ENCODE results near the gene LEF1. TPM values are rescaled to one million over a fixed set of nuclear protein-coding genes. Genes with fewer than 3 reads are reported as not detected.

LEF1 gene
- total and polyA plus RNA-seq, 11 donors, result 0.08 to 3.0 (median 0.91) TPM; not detected in 1

- Histone ChIP-seq H3K4me1 (peaks cover 0 to 32% (median 5%) of the 10 kb centered on the region in 12 donors), H3K36me3 (peaks cover 0 to 41% (median 17%) of the 10 kb centered on the region in 9 donors), H3K4me3 (no peak overlapping the region), H3K27me3 (no peaks in the 10 kb centered on the region), H3K27ac (no peak overlapping the region), H3K9me3 (no peaks in the 10 kb centered on the region)
- intact Hi-C loops (cut with DNase I), result no loop called here
- ATAC-seq, result no peak
- WGBS, 4 donors, result 93 to 98% (median 97%) methylated on average over 2 of the region's 2 CpGs
- DNase-seq, result no peak
- TF ChIP-seq CTCF (IDR thresholded peaks at IDR 0.05) (no peak), POLR2A (IDR thresholded peaks at IDR 0.05) (no peak)
Observed at GRCh38 chr4:108010167-108010566, 158.6 kb downstream of the LEF1 start.

GRCh38 chr4:108008721-108009120 lies 160.0 kb downstream of the LEF1 start:
- Histone ChIP-seq H3K27ac (peak overlapping the region in 5 of 12 donors; percentile 2 to 40 (median 21)), H3K36me3 (peaks cover 0 to 29% (median 7%) of the 10 kb centered on the region in 9 donors), H3K27me3 (no peaks in the 10 kb centered on the region), H3K4me3 (no peak overlapping the region), H3K4me1 (peaks cover 0 to 42% (median 10%) of the 10 kb centered on the region in 12 donors), H3K9me3 (no peaks in the 10 kb centered on the region)
- intact Hi-C loops (cut with DNase I), result no loop called here
- peak in 3 of 4 donors; percentile 54 to 80 (median 64) for ATAC-seq
- TF ChIP-seq POLR2A (IDR thresholded peaks at IDR 0.05) (no peak), CTCF (IDR thresholded peaks at IDR 0.05) (no peak)
- 59 to 80% (median 68%) methylated on average over 2 of the region's 2 CpGs for WGBS, 4 donors
- no peak for DNase-seq

GRCh38 chr4:108007984-108008383 lies 160.7 kb downstream of the LEF1 start:
- Histone ChIP-seq H3K9me3 (no peaks in the 10 kb centered on the region), H3K36me3 (peaks cover 0 to 29% (median 7%) of the 10 kb centered on the region in 9 donors), H3K27me3 (no peaks in the 10 kb centered on the region), H3K27ac (peak overlapping the region in 1 of 12 donors; percentile 21), H3K4me1 (peaks cover 0 to 43% (median 13%) of the 10 kb centered on the region in 12 donors), H3K4me3 (no peak overlapping the region)
- no peak for ATAC-seq
- DNase-seq, result no peak
- TF ChIP-seq POLR2A (IDR thresholded peaks at IDR 0.05) (no peak), CTCF (IDR thresholded peaks at IDR 0.05) (no peak)
- intact Hi-C loops (cut with DNase I), result no loop called here
- 85 to 92% (median 89%) methylated on average over 7 of the region's 7 CpGs for WGBS, 4 donors

- Histone ChIP-seq H3K27ac (peak overlapping the region in 4 of 12 donors; percentile 11 to 36 (median 25)), H3K27me3 (no peaks in the 10 kb centered on the region), H3K9me3 (no peaks in the 10 kb centered on the region), H3K36me3 (peaks cover 0 to 22% (median 6%) of the 10 kb centered on the region in 9 donors), H3K4me1 (peaks cover 0 to 43% (median 14%) of the 10 kb centered on the region in 12 donors), H3K4me3 (no peak overlapping the region)
- ATAC-seq (peak in 2 of 4 donors; percentile 40 to 42), DNase-seq (no peak)
- no peak for TF ChIP-seq POLR2A (IDR thresholded peaks at IDR 0.05)
- no peak for TF ChIP-seq CTCF (IDR thresholded peaks at IDR 0.05)
- intact Hi-C loops (cut with DNase I), result no loop called here
Observed at GRCh38 chr4:108006361-108006760, 162.4 kb downstream of the LEF1 start.

Data from heart left ventricle (tissue), 16 donors.